Epithelial cell of prostate (primary cell): ENCODE results near the gene RNF115.
"Not testable (repeated sequence)": the region's sequence is repeated elsewhere in the genome, so short reads cannot be mapped to it uniquely, and the experiment has no call there.

Source experiments
- DNase-seq: peaks from one replicate; pipeline ENCODE4 v3.0.0-alpha.2; 2011; ENCODE audit warnings: low read depth, low spot score
- H3K27ac ChIP-seq: fragments of 450-650 bp; 2 replicates; pipeline ENCODE4 v1.5.1; 2017; ENCODE audit warnings: mild to moderate bottlenecking

RNF115 gene

DNA sequence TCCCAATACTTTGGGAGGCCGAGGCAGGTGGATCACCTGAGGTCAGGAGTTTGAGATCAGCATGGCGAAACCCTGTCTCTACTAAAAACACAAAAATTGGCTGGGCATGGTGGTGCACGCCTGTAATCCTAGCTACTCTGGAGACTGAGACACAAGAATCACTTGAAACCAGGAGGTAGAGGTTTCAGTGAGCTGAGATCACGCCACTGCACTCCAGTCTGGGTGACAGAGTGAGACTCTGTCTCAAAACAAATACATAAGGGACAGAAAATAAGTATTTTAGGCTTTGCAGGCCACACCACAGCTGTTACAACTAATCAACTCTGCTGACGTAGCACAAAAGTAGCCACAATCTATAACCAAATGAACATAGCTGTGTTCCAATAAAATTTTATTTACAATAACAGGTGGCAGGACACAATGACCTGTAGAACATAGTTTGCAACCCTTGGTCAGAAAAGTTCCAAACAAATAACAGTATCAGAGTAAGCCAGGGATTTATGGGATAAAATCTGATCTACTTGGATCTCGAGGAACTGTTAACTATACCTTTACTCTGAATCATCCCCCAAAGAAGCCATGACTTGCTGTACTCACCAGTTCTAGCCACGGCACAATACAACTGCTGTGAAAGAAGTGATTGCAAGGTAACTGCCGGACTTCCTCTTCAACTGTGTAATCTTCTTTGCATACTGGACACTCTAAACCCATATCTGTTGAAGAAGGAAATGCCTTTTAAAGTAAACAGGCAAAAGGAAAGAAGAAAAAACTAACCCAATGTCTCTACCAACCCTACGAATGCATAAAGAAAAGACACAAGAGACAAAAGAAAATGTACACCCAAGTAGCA, 76.3 kb downstream of the RNF115 start:
- DNase-seq = no peak
- H3K27ac ChIP-seq = no peak overlapping the region

DNA sequence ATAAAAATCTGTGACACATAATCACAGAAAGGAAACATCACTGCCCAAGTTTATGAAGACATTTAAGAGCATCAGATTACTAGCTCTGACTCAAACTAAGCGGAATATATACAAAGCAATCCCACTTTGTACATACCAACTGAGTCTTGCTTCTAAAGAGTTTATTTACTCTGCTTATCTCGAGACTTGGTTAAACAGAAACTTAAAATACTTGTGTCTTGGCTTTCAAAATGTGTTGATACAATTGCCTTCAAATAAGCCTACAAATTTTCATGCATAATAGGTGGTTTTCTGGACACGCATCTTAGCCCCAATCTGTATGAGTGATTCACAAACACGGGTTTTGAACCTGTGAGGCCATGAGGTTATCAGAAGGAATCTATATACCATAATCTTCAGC, 83.6 kb downstream of the RNF115 start:
- DNase-seq = peak; percentile 52
- peak overlapping the region; percentile 3 for H3K27ac ChIP-seq

DNA sequence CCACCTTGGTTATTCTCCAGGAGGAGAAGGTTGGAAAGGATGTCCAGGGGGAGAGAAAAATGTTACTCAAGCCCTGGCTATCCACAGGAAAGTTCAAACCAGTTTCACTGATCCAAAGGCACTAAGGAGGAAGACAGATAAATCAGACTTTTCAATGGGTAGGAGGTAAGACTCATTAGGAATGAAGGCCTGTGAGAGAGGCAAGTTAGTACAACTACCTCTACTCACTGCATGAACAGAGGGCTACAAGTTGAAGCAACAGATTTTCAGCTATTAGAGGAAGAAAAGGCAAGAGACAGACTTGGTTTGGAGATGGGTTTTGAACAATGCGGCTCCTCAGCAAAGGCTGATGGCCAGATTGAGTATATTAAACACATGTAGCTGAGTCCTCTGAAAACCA, 87.7 kb downstream of the RNF115 start:
- peak overlapping the region; percentile 65 for H3K27ac ChIP-seq
- DNase-seq = peak; percentile 31

DNA sequence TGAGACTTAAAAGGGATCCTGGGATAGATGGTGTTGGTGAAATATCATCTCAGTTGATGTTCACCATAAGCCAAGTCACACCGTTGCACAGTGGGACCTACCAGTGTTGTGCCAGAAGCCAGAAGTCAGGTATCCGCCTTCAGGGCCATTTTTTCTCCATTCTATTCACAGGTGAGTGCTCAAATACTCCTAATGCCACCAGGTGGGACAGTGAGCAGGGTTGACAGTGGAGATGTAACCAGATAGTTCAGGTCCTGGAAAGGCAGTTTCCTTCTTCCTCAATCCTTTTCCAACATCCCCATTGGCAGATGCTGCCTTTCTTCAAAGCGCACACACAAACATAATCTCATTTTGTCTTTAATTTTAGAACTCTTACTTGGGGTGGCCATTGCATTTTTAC, 93.0 kb downstream of the RNF115 start:
- H3K27ac ChIP-seq = no peak overlapping the region

DNA sequence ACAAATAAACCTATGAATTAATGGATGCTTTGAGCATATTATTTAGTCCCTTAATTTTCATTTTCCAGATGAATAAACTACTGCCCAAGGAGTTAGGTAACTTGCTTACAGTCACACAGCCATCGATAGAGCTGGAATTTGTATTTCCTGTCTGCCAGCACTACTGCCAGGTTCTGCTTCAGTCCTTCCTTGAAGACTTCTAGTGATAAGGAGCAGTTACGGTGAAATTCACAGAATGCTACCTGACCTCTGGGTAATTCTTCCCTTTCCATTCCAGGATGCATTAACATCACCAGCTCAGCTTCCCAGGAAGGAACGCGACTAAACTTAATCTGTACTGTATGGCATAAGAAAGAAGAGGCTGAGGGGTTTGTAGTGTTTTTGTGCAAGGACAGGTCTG, 93.4 kb downstream of the RNF115 start:
- no peak overlapping the region for H3K27ac ChIP-seq
- DNase-seq = no peak

More for the DNA sequence above, 93.0 kb downstream of the RNF115 start:
- DNase-seq = no peak

DNA sequence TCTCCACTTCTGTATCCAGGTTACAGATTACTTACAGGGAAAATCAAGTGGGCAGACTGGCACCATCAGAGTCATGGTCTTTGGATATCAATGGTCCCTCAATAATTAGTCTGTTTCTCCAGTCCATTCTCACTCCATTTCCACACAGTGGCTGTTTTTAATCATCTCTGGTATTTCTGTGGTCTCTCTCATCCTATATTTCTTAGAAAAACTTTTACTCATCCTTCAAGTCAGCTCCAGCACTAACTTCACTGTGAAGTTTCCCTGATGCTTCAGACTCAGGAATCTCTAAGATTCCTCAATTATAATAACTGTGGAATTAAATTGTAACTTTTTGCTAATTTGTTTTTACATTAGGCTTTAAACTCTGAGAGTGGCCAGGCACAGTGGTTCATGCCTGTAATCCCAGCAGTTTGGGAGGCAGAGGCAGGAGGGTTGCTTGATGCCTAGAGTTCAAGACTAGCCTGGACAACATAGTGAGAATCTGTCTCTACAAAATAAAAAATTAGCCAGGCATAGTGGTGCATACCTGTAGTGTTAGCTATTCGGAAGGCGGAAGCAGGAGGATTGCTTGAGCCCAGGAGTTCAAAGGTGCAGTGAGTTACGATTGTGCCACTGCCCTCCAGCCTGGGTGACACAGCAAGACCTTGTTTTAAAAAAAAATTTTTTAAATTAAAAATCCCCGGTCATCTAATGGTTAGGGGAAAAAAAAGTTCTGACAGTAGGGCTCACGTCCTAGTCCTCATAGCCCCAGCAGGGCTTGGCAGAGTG, 94.0 kb downstream of the RNF115 start:
- H3K27ac ChIP-seq = no peak overlapping the region
- no peak for DNase-seq

DNA sequence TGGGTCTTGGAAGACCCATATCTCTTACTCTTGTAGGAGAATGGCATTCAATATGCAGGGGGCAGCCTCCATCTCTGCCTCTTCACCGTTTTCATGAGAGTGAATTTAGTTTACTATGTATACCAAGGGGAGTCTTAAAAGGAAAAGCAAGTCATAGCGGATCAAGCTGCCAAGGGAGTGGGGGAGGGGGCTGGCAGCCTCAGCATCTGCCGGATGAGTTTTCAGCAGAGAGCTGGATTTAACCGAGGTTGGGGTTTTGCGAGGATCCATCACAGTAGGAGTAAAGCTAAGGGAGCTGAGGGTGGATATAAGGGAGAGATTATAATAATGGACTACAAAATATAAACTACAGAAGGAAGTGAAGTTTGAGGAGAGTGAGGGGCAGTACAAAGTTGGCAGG, 94.7 kb downstream of the RNF115 start:
- no peak overlapping the region for H3K27ac ChIP-seq
- no peak for DNase-seq

DNA sequence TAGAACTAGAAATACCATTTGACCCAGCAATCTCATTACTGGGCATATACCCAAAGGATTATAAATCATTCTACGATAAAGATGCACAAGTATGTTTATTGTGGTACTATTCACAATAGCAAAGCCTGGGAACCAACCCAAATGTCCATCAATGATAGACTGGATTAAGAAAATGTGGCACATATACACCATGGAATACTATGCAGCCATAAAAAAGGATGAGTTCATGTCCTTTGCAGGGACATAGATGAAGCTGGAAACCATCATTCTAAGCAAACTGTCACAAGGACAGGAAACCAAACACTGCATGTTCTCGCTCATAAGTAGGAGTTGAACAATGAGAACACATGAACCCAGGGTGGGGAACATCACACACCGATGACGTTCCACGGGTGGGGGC, 97.7 kb downstream of the RNF115 start:
- DNase-seq, H3K27ac ChIP-seq: not testable (repeated sequence)

DNA sequence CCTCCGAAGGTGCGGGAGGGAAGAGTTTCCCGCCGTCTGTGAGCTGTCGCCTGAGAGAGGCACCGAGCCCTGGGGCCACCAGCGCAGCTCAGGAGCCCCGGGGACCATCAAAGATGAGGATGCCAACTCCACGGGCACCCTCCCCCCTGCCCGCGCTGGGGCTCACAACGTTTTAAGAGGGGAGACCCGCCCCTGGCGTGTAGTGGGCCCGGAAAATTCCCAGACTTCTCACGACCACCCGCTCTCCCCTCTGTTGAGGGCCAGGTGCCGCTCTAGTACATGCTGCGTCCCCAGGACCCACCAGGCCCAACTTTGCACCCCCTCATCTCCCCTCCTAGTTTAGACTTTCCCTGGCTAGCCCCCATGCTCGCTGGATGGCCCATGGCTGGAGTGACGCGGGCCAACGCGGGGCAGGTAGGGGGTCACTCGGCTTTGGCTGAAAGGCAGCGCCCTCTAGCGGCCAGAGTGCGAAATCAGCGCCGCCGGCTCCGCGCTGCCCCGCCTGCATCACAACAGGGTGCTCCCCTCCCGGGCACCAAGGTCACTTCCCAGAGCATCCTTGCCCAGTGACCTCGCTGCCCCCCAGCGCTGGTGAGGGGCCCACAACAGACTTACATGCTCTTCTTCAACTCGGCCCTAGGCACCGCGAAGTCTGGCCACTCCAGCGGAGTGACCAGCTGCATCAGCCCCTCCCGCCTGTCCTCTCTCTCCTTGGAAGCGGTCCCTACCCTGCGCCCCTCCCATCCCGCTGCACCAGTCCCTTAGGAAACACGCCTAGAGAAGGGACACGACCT, 102.8 kb downstream of the RNF115 start:
- no peak overlapping the region for H3K27ac ChIP-seq
- DNase-seq = no peak

DNA sequence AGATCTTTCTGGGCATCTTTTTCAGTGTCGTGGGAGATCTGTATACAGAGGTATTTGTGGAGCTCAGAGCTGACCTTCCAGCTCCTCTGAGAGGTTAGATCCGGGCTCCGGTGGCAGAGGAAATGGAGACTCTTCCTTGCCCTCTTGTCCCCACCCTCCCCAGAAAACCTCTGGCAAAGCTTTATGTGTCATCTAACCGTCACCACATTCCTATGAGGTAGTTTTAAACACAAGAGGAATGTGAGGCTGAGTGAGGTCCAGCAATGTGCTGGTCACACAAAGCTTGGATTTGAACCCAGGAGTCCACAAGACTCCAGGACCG, 103.4 kb downstream of the RNF115 start:
- peak; percentile 29 for DNase-seq
- no peak overlapping the region for H3K27ac ChIP-seq

DNA sequence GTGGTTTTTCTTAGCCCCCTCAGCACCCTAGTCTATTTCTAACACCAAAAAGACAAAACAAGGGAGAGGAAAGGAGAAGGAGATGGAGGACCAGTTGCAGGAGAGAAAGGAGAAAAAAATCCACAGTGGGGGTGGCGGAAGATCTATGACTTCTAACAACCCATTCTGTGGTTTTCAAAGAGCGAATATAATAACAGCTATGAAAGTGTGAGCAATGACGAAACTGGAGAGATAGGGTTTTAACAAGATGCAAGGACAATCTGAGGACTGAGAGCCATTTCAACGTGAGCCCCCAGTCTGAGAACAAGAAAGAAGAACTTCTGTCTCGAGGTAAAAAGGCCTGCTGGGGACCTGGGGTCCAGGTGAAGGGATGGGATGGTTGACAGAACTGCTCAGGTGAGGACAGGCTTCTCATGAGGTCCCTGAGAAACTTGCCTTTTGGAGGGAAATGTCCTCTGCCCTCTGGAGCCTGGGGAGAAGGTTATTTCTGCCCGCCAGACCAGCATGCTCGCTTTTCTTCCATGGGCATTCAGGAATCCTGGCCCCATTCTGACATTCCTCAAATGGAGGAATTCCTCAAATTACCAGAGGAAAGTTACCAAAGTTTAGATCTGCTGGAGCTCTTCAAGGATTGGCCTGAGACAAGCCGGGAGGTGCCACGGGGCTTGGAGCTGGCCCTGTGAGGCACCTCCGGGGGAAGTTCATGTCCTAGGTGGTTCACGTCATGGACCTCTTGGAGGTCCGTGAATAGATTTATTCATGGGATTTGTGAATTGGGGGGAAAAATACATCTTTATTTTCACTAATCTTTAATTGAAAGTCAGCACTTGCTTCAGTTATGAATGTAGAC, 104.4 kb downstream of the RNF115 start, which contains the start of gene CD160:
Gene CD160, plus strand, starts transcription at position 270 of the 850 bp plus-strand sequence. CDS start 8,829 bp downstream, outside the sequence.
- no peak within 1 kb of the TSS for H3K27ac ChIP-seq
- no peak for DNase-seq

DNA sequence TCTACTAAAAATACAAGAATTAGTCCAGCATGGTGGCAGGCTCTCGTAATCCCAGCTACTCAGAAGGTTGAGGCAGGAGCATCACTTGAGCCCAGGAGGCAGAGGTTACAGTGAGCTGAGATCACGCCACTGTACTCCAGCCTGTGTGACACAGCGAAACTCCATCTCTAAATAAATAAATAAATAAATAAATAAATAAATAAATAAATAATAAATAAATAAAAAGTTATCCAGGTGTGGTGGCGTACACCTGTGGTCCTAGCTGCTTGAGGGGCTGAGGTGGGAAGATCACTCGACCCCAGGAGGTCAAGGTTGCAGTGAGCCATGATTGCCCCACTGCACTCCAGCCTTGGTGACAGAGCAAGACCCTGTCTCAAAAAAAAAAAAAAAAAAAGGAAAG, 105.4 kb downstream of the RNF115 start:
- not testable (repeated sequence) for H3K27ac ChIP-seq

DNA sequence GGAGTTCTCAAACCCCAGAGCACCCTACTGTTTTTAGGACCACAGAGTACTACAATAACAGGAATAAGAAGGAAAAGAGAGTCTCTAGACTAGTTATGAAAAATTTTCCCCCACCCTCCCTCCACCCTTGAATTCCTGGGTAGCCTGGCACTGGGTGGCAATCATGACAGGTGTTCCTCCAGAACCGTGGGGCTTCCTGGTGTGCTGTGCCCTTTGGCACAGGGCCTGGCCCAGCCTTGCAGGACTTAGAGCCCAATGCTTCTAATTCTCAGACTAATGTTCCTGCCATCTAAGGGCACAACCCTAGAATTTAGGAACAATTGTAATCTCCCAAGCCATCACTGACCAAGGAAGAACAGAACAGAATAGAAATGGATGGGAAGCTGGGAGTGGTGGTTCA, 106.1 kb downstream of the RNF115 start:
- no peak for DNase-seq
- no peak overlapping the region for H3K27ac ChIP-seq

More for the DNA sequence above, 105.4 kb downstream of the RNF115 start:
- not testable (repeated sequence) for DNase-seq

DNA sequence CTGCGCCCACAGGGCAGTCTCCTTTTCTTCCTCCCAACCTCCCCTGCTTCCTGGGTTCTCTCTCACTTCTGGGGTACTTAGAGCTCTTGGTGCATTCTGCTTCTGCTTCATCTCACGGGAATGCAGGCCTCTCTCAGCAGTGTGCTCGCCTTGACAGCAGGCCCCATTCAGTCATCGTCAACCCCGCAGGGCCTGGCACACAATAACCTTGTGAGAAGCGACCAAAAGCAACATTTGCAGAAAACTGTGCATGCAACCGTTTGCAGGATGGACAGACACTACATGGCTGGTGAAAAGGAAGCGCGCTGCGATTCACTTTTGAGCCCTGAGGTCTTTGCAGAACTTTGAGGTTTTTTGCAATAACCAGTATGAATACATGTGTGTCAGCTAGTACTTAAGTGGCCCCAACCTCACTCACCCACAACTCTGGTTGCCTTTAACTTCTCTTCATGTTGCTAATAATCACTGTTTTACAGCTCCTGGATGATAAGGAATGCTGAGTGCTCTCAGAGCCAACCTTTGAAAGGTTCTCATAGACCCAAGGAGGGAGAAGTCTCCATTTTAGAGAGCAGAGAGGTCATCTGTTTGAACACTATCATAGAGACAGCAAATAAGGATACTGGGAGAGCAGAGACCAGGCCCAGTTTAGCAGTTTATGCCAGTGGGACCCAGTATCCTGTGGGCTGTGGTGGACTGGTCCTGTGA, 107.1 kb downstream of the RNF115 start:
- H3K27ac ChIP-seq = no peak overlapping the region
- DNase-seq = no peak

DNA sequence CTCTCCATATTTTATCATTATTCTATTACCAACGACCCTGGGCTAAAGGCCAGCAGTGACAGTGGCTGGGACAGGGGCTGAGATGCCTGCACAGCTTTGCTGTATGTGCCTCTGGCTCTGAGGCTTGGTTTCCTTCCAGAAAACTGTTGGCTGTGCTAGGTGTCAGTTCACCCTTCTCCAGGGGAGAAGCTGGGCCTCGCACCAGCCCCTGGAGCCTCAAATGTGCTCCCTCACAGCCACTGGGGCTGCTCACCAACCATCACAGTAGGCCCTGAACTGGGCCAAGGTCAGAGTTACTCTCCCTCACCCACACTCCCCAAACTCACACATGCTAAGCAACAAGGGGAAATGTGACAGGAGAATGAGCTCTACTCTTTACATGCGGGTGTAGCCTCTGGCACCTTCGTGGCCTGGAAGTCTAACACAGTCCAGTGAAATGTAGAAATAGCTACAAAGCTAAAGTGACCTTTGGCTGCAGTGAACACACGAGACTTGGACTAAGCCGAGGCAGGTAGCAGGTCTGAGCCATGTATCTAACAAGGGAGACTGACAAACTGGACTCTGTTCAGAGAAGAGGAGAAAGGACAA, 109.3 kb downstream of the RNF115 start:
- no peak overlapping the region for H3K27ac ChIP-seq
- DNase-seq = no peak

DNA sequence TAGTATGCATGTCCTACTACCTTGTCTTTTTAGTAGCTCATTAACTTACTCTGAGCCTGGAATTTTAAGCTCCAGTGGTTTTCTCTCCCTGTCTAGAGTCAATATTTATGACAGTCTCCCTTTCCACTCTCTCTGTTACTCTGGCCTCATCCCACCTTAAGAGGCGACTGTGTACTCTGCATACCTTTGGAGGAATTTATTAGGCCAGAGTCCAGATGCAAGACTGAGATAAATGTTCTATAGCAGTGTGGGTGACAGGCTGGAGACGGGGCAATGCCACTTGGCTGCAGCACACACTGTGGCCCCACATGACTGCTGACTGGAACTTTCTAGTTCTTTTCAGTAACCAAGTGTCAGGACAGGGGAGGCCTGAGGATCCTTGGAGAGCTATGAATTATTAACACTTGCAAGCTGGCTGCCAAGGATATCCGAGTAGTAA, 112.7 kb downstream of the RNF115 start:
- H3K27ac ChIP-seq = no peak overlapping the region
- no peak for DNase-seq

DNA sequence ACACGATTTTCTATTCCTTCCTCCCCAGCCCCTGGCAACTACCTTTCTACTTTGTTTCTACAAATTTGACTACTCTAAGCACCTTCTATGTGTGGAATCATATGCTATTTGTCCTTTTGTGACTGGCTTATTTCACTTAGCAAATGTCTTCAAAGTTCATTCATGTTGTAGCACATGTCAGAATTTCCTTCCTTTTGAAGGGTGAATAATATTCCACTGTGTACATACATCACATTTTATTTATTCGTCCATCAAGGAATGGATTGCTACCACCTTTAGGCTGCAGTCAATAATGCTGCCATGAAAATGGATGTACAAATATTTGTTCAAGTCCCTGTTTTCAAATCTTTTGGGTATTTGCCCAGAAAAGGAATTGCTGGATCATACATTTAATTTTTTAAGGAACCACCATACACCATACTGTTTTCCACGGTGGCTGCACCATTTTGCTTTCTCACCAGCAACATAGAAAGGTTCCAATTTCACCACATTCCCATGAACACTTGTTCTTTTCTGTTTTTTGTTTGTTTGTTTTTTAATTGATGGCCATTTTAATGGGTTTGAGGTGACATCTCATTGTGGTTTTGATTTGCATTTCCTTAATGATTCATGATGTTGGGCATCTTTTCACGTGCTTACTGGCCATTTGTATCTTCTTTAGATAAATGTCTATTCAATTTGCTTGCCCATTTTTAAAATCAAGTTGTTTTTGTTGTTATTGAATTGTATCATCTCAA, 113.4 kb downstream of the RNF115 start:
- DNase-seq = no peak
- H3K27ac ChIP-seq = no peak overlapping the region

DNA sequence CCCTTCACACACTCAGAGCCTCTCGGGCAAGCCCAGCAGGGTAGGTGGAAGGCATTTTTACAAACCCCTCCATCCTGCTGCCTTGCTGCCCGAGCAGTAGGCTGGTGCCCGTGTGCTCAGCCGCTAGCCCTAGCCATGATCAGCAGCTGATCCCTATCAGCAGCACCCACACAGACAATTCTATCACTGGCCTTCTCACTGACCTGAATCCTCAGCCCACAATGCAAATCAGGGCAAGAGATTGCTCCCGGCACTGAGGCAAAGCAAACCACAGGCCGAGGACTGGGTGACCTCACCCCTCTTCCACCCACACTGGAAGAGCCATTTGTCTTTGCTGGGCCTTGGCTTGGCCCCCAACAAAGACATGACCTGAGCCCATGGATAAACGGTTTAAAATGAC, 115.8 kb downstream of the RNF115 start:
- H3K27ac ChIP-seq = no peak overlapping the region
- no peak for DNase-seq
